Activated T-cell treated with anti-CD3 and anti-CD28 coated beads, Interleukin-2, amount 50 U/mL, for 4 hours (primary cell): ENCODE measurements around the gene GNMT. TPM values are rescaled to one million over a fixed set of nuclear protein-coding genes. Genes with fewer than 3 reads are reported as not detected.
A peak's percentile ranks its signal among the peaks of the same experiment; 100 is the strongest.

Experiments used
- ATAC-seq, 2 donors: fragments of 200-7000 bp; cut with Tn5 transposase; one replicate each; pipeline ENCODE4 v1.10.0; 2021
- DNase-seq: peaks from one replicate; pipeline ENCODE4 v3.0.0-alpha.2; 2020
- H3K27me3 Mint-ChIP-seq: one replicate; pipeline ENCODE4 v1.8.0; 2021; ENCODE audit warnings: low read depth, mixed read lengths
- H3K36me3 Mint-ChIP-seq: one replicate; pipeline ENCODE4 v1.8.0; 2022; ENCODE audit warnings: mixed read lengths; ENCODE audit not compliant: insufficient read depth
- H3K4me1 Mint-ChIP-seq: one replicate; pipeline ENCODE4 v1.8.0; 2021; ENCODE audit warnings: low read depth, mixed read lengths
- H3K4me3 Mint-ChIP-seq: one replicate; pipeline ENCODE4 v1.8.0; 2021; ENCODE audit warnings: mild to moderate bottlenecking, moderate library complexity, mixed read lengths
- H3K9me3 Mint-ChIP-seq: one replicate; pipeline ENCODE4 v1.8.0; 2021; ENCODE audit warnings: mixed read lengths
- total RNA-seq, 3 donors: library from RNA; stranded (reverse); gene quantifications; one replicate each; pipeline ENCODE4 v1.2.1, GENCODE V29; 2021

The GNMT gene
- total RNA-seq, 3 donors from 2014 or later, result 0.20 to 0.71 (median 0.69) TPM

DNA sequence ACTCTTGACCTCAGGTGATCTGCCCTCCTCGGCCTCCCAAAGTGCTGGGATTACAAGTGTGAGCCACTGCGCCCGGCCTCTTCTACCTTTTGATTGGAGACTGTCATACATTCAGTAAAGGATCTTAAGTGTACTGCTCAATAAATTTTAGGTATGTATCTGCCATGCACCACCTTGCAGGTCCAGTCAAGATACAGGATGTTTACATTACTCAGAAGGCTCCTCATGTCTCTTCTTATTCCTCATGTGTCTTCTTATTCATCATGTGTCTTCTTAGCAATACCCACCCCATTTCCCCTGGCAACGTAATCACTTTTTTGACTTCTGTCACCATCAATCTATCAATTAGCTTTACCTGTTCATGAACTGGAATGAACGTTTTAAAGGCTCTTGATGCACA is 45.3 kb downstream of the GNMT start:
- H3K36me3 Mint-ChIP-seq, result peaks cover 14% of the 10 kb centered on the region
- no peaks in the 10 kb centered on the region for H3K27me3 Mint-ChIP-seq
- no peak overlapping the region for H3K4me3 Mint-ChIP-seq
- no peaks in the 10 kb centered on the region for H3K4me1 Mint-ChIP-seq
- no peak for DNase-seq
- ATAC-seq, result no peak
- no peaks in the 10 kb centered on the region for H3K9me3 Mint-ChIP-seq

DNA sequence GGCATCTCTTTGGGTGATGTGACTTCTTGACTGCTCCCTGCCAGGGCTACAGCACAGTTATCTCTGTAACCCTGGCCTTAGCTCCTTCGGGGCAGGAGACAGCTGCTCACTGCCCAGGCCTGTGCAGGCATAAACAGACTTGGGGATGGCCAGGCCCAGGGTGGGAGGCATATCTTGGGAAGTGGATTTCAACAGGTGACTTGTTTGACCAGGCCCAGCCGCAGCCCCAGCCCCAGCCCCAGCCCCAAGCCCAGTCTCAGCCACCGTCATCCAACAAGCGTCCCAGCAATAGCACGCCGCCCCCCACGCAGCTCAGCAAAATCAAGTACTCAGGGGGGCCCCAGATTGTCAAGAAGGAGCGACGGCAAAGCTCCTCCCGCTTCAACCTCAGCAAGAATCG is 45.7 kb downstream of the GNMT start:
- no peaks in the 10 kb centered on the region for H3K4me1 Mint-ChIP-seq
- ATAC-seq (no peak), DNase-seq (no peak)
- H3K27me3 Mint-ChIP-seq, result no peaks in the 10 kb centered on the region
- H3K9me3 Mint-ChIP-seq, result no peaks in the 10 kb centered on the region
- H3K4me3 Mint-ChIP-seq, result no peak overlapping the region
- peaks cover 16% of the 10 kb centered on the region for H3K36me3 Mint-ChIP-seq

DNA sequence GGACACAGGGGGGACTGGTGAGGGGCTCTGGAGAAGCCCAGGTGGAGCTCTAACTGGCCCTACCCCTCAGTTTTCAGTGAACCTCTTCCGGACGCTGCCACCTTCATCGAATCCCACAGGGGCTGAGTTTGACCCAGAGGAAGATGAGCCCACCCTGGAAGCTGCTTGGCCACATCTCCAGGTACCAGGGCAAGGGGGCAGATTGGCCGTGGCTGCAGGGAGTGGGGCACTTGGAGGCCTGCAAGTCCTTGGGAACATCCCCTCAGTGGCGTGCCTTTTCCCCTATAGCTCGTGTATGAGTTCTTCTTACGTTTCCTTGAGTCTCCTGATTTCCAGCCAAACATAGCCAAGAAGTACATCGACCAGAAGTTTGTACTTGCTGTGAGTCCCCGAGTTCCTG is 46.6 kb downstream of the GNMT start:
- no peaks in the 10 kb centered on the region for H3K9me3 Mint-ChIP-seq
- peaks cover 6% of the 10 kb centered on the region for H3K4me1 Mint-ChIP-seq
- no peak overlapping the region for H3K4me3 Mint-ChIP-seq
- no peaks in the 10 kb centered on the region for H3K27me3 Mint-ChIP-seq
- H3K36me3 Mint-ChIP-seq, result peaks cover 21% of the 10 kb centered on the region
- ATAC-seq (no peak), DNase-seq (no peak)

DNA sequence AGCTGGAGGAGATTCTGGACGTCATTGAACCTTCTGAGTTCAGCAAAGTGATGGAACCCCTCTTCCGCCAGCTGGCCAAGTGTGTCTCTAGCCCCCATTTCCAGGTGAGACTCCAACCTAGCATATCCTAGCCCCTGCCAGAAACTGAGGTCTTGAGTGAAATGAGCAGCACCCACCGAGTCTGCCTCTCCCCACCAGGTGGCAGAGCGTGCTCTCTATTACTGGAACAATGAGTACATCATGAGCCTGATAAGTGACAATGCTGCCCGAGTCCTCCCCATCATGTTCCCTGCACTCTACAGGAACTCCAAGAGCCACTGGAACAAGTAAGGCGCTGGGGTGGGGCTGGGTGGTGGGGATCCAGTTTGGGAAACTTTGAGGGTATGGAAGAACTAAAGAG is 48.6 kb downstream of the GNMT start:
- peaks cover 21% of the 10 kb centered on the region for H3K36me3 Mint-ChIP-seq
- H3K4me1 Mint-ChIP-seq, result peaks cover 24% of the 10 kb centered on the region
- no peak overlapping the region for H3K4me3 Mint-ChIP-seq
- DNase-seq (peak; percentile 31), ATAC-seq (no peak)
- no peaks in the 10 kb centered on the region for H3K9me3 Mint-ChIP-seq
- no peaks in the 10 kb centered on the region for H3K27me3 Mint-ChIP-seq

DNA sequence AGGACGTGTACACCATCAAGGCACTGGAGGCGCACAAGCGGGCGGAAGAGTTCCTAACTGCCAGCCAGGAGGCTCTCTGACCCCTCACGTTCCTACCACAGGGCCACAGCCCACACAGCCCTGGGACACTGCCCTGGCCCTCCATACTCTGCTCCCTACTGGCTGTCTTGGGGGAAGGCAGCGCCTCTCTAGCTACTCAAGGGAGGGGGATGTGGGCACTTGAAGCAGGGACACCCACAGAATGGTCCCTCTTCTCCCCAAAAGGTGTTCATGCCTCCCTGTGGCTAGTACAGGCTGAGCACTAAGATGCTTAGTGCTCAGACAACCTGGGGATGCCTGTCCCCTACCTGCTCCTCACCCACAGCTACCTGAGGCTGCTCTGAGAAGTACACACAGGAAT is 50.7 kb downstream of the GNMT start:
- Mint-ChIP-seq H3K4me1 (peaks cover 40% of the 10 kb centered on the region), H3K27me3 (no peaks in the 10 kb centered on the region), H3K4me3 (peak overlapping the region; percentile 57), H3K9me3 (no peaks in the 10 kb centered on the region), H3K36me3 (peaks cover 19% of the 10 kb centered on the region)
- DNase-seq (no peak), ATAC-seq (no peak)

DNA sequence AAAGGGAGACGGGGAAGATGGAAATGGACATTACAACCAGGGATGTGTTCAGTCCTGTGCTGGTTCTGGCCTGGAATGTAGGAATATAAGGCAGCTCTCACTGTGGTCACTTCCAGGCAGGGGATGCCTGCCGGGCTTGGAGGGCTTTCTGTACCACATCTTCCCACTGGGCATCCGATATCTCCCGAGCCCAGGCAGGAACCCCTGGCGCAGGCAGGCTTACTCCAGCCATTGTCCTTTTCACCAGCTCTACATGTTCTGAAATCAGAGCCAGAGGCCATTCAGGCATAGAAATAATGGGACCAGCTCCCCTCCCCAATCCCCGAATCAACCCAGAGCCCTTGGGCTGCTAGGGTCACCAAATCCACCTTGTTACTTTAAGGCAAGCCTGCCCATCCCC is 51.8 kb downstream of the GNMT start:
- Mint-ChIP-seq H3K9me3 (no peaks in the 10 kb centered on the region), H3K27me3 (no peaks in the 10 kb centered on the region), H3K36me3 (peaks cover 19% of the 10 kb centered on the region), H3K4me3 (peak overlapping the region; percentile 95), H3K4me1 (peaks cover 51% of the 10 kb centered on the region)
- ATAC-seq (no peak), DNase-seq (no peak)

DNA sequence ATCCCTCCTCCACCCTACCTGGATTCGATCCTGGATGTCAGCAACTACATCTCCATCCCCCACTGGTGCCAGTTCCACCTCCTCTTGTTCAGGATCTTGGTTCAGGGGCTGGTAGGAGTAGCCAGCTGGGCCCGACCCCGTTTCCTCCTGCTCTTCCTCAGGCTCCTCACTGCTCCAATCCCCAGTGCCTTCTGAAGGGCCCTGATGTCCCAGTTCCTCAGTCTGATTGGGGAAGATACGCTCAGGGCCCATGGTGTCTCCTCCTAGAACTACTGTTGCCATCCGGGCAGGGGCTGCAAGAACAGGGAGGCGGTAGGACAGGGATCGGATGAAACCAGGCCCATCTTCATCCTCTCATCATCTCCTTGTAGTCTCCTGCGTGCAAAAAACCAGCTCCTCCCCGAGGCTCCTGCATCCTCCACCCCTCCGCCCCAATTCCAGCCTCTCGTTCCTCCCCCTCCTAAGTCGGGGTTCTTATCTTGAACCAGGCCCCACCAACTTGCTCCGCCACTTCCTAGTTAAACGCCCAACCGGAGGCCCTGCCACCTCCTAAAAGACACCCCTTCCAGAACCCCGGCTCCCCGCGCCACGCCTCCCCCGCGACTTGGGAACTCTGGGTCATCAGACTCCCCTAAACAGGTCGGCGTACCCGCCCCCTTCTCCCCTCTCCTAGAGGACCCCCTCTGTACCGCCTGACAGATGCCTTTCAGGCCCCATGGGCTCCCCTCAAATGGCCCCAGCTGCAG is 52.7 kb downstream of the GNMT start:
- H3K9me3 Mint-ChIP-seq, result no peaks in the 10 kb centered on the region
- H3K36me3 Mint-ChIP-seq, result peaks cover 22% of the 10 kb centered on the region
- H3K4me3 Mint-ChIP-seq, result peak overlapping the region; percentile 95
- H3K4me1 Mint-ChIP-seq, result peaks cover 56% of the 10 kb centered on the region
- DNase-seq (no peak), ATAC-seq (peak; percentile 34 to 39)
- no peaks in the 10 kb centered on the region for H3K27me3 Mint-ChIP-seq

Other genes starting within 250 kb of the GNMT start
- under 1 TPM in 1 of 3 donors, not detected in 2; 0.05 TPM for gene PRPH2, start 238.2 kb upstream of the GNMT start, total RNA-seq
- gene TBCC, start 214.7 kb upstream of the GNMT start, total RNA-seq, result 10 to 100 TPM; 19.6 to 21.4 (median 20.1) TPM
- 1 to 10 TPM; 7.6 to 8.5 (median 8.2) TPM for gene BICRAL, start 178.7 kb upstream of the GNMT start, total RNA-seq
- gene RPL7L1, start 81.1 kb upstream of the GNMT start, total RNA-seq, result 100 to 1,000 TPM; 262 to 307 (median 280) TPM
- gene PTCRA, start 44.7 kb upstream of the GNMT start, total RNA-seq, result not detected
- gene CNPY3, start 31.3 kb upstream of the GNMT start, total RNA-seq, result 10 to 100 TPM; 41.9 to 46.6 (median 42.4) TPM
- 10 to 100 TPM in 2 of 3 donors, 1 to 10 TPM in 1; 4.2 to 13.2 (median 10.9) TPM for gene PEX6, start 18.4 kb downstream of the GNMT start, total RNA-seq
- gene PPP2R5D, start 23.8 kb downstream of the GNMT start, total RNA-seq, result 10 to 100 TPM; 32.8 to 37.0 (median 32.9) TPM
- 10 to 100 TPM; 95.7 to 98.6 (median 96.8) TPM for gene MEA1, start 53.2 kb downstream of the GNMT start, total RNA-seq
- 10 to 100 TPM; 51.9 to 55.8 (median 52.2) TPM for gene KLHDC3, start 53.5 kb downstream of the GNMT start, total RNA-seq
- 100 to 1,000 TPM in 2 of 3 donors, 10 to 100 TPM in 1; 98.1 to 103 (median 100) TPM for gene RRP36, start 60.9 kb downstream of the GNMT start, total RNA-seq
- 10 to 100 TPM; 13.2 to 15.0 (median 13.3) TPM for gene CUL7, start 93.1 kb downstream of the GNMT start, total RNA-seq
- gene MRPL2, start 98.7 kb downstream of the GNMT start, total RNA-seq, result 100 to 1,000 TPM in 2 of 3 donors, 10 to 100 TPM in 1; 93.3 to 120 (median 115) TPM
- gene KLC4, start 98.9 kb downstream of the GNMT start, total RNA-seq, result 1 to 10 TPM; 5.4 to 9.1 (median 7.4) TPM
- gene PTK7, start 115.6 kb downstream of the GNMT start, total RNA-seq, result 1 to 10 TPM; 1.3 to 4.3 (median 1.9) TPM
- gene SRF, start 210.5 kb downstream of the GNMT start, total RNA-seq, result 10 to 100 TPM; 72.0 to 80.1 (median 72.8) TPM
- 10 to 100 TPM; 29.5 to 32.3 (median 30.4) TPM for gene CUL9, start 221.4 kb downstream of the GNMT start, total RNA-seq